HL-60/S4 treated with phorbol 12-myristate 13-acetate at 8.2 ng/mL for 4 days and 3 days (cell line): Measurements from ENCODE around the gene ASIP.
"Not testable (repeated sequence)": the region's sequence is repeated elsewhere in the genome, so short reads cannot be mapped to it uniquely, and the experiment has no call there.

Source experiments
- in situ Hi-C: fragments of 300-500 bp; cut with MboI; formaldehyde crosslinking; loops from 2 replicates; pipeline ENCODE4 v1.15.0; 2022; ENCODE audit warnings: low sequenced_read_pairs

The ASIP gene

GRCh38 chr20:34240693-34241615, at the start of gene ASIP:
ASIP (plus strand) TSS chr20:34241423; CDS start chr20:34260375, 18,952 bp downstream.
- in situ Hi-C loops = no loop called here

GRCh38 chr20:34193051-34193450, 48.2 kb upstream of the ASIP start:
- in situ Hi-C loops = no loop called here

- in situ Hi-C loops = no loop called here
These were observed 42.0 kb upstream of the ASIP start for GRCh38 chr20:34199183-34199582.

- in situ Hi-C loops = no loop called here
These were observed 41.2 kb upstream of the ASIP start for GRCh38 chr20:34200023-34200422.

GRCh38 chr20:34201531-34201930, 39.7 kb upstream of the ASIP start:
- in situ Hi-C loops = no loop called here

- in situ Hi-C loops = not testable (repeated sequence)
These were observed 35.9 kb upstream of the ASIP start for GRCh38 chr20:34205172-34205880.

GRCh38 chr20:34209111-34209510, 32.1 kb upstream of the ASIP start:
- in situ Hi-C loops = no loop called here

- in situ Hi-C loops = no loop called here
These were observed 31.0 kb upstream of the ASIP start for GRCh38 chr20:34210271-34210670.

- in situ Hi-C loops = no loop called here
These were observed 29.6 kb upstream of the ASIP start for GRCh38 chr20:34211591-34211990.

- in situ Hi-C loops = no loop called here
These were observed 28.0 kb upstream of the ASIP start for GRCh38 chr20:34213213-34213612.

- in situ Hi-C loops = no loop called here
These were observed 25.4 kb upstream of the ASIP start for GRCh38 chr20:34215711-34216381.

GRCh38 chr20:34216382-34216742, 24.9 kb upstream of the ASIP start:
- in situ Hi-C loops = no loop called here

- in situ Hi-C loops = no loop called here
These were observed 20.7 kb upstream of the ASIP start for GRCh38 chr20:34220561-34220960.

GRCh38 chr20:34222208-34222607, 19.0 kb upstream of the ASIP start:
- in situ Hi-C loops = no loop called here

- in situ Hi-C loops = not testable (repeated sequence)
These were observed 17.0 kb upstream of the ASIP start for GRCh38 chr20:34224251-34224650.

- in situ Hi-C loops = no loop called here
These were observed 9.6 kb upstream of the ASIP start for GRCh38 chr20:34231634-34232033.

GRCh38 chr20:34232494-34233087, 8.6 kb upstream of the ASIP start:
- in situ Hi-C loops = no loop called here

GRCh38 chr20:34233687-34234086, 7.5 kb upstream of the ASIP start:
- in situ Hi-C loops = no loop called here

- in situ Hi-C loops = no loop called here
These were observed 5.3 kb upstream of the ASIP start for GRCh38 chr20:34235875-34236274.

GRCh38 chr20:34237942-34238341, 3.3 kb upstream of the ASIP start:
- in situ Hi-C loops = no loop called here

GRCh38 chr20:34240121-34240520, 1.1 kb upstream of the ASIP start:
- in situ Hi-C loops = no loop called here
